GM12892 (cell line): Measurements from ENCODE around the gene PRPSAP2.

Source experiments
- POLR2A ChIP-seq: IDR thresholded peaks from 2 replicates; pipeline ENCODE4 v1.6.1; 2011; ENCODE audit warnings: low read depth, low read length, control low read depth
- TAF1 ChIP-seq: IDR thresholded peaks from 2 replicates; pipeline ENCODE4 v1.6.1; 2011; ENCODE audit warnings: low read depth, mild to moderate bottlenecking, control low read depth, low read length, borderline replicate concordance

GRCh38 chr17:18855831-18856569 lies 1.9 kb upstream of the PRPSAP2 start:
- TF ChIP-seq POLR2A (peak; percentile 73; the same call in 1 of the 2 replicates), TAF1 (peak; percentile 78)
